ENCODE measurements around the gene SUFU. TPM values are rescaled to one million over a fixed set of nuclear protein-coding genes. Genes with fewer than 3 reads are reported as not detected.

The SUFU gene
- total and polyA plus RNA-seq, 2 of the 8 experiments (the other 6 are each of a cell fraction or from before 2014, with no cell fraction given): 7.0 to 10.8 TPM

GRCh38 chr10:102585026-102585425, 81.3 kb downstream of the SUFU start:
- Histone ChIP-seq H2AK5ac (ENCODE audit: low read depth, low read length) (no peak overlapping the region), H2BK120ac (replicated peaks; ENCODE audit: low read depth, low read length) (no peak overlapping the region), H3K18ac (ENCODE audit: extremely low read depth, low read length) (no peak overlapping the region), H3K79me2 (ENCODE audit: control insufficient read depth in 1 of 2, insufficient read depth in 2 of 2, low read length in 2 of 2) (no peaks in the 10 kb centered on the region), H4K91ac (replicated peaks; ENCODE audit: insufficient read length, low read length) (no peak overlapping the region), H2BK5ac (ENCODE audit: low read depth, low read length) (no peak overlapping the region), H2BK20ac (ENCODE audit: low read length) (no peak overlapping the region), H3K36me3 (ENCODE audit: control insufficient read depth in 2 of 4, insufficient read depth in 4 of 4, low read length in 3 of 4) (no peaks in the 10 kb centered on the region), H4K8ac (ENCODE audit: extremely low read depth, insufficient read depth, low read length) (no peak overlapping the region), H2AFZ (ENCODE audit: low read length) (no peak overlapping the region), H2BK15ac (ENCODE audit: low read length) (no peak overlapping the region), H2BK12ac (ENCODE audit: low read depth, low read length) (no peak overlapping the region), H4K5ac (ENCODE audit: insufficient read length, low read depth, low read length) (no peak overlapping the region), H3K56ac (replicated peaks; ENCODE audit: insufficient read length, low read depth, low read length) (no peak overlapping the region), H3K4me2 (ENCODE audit: insufficient read depth in 1 of 2, low read depth in 2 of 2, low read length in 2 of 2) (no peak overlapping the region), H3K9me3 (ENCODE audit: insufficient read depth in 2 of 2, low read depth in 1 of 2, low read length in 1 of 2) (no peaks in the 10 kb centered on the region), H3K27me3 (replicated peaks in 1 of 4; ENCODE audit: control insufficient read depth in 3 of 4, extremely low read depth in 1 of 4, insufficient read depth in 3 of 4, low read length in 3 of 4) (no peaks in the 10 kb centered on the region), H3K23me2 (ENCODE audit: low read depth, low read length) (no peaks in the 10 kb centered on the region; the same call in 1 of the 2 replicates), H3K4ac (replicated peaks; ENCODE audit: insufficient read length, low read depth, low read length) (no peak overlapping the region), H3K4me1 (replicated peaks in 1 of 4; ENCODE audit: control insufficient read depth in 3 of 4, insufficient read depth in 4 of 4, low read length in 3 of 4) (peaks cover 0 to 7% (median 5%) of the 10 kb centered on the region in 4 experiments; a peak in 4 of 7 replicates), H3K4me3 (ENCODE audit: extremely low read depth in 1 of 4, insufficient read depth in 2 of 4, low read depth in 3 of 4, low read length in 4 of 4) (no peak overlapping the region), H3K27ac (ENCODE audit: low read depth, low read length) (no peak overlapping the region), H3K23ac (ENCODE audit: insufficient read length) (no peak overlapping the region), H4K20me1 (replicated peaks in 1 of 2; ENCODE audit: control insufficient read depth in 1 of 2, insufficient read depth in 2 of 2, low read length in 2 of 2) (peaks cover 0 to 6% of the 10 kb centered on the region in 2 experiments), H3K14ac (ENCODE audit: insufficient read length) (no peak overlapping the region), H3K79me1 (ENCODE audit: low read depth, low read length) (no peaks in the 10 kb centered on the region), H3K9ac (replicated peaks in 1 of 4; ENCODE audit: extremely low read depth in 1 of 4, low read depth in 3 of 4, low read length in 3 of 4) (no peak overlapping the region)
- DNase-seq (ENCODE audit: low read depth in 1 of 2, low spot score in 2 of 2) (no peak), FAIRE-seq (no peak)
- POLR2A ChIA-PET (ENCODE audit: partially characterized antibody): no interaction called here
- CTCF ChIA-PET (ENCODE audit: partially characterized antibody): interaction anchor here (1.2 to 6.8 kb wide), 7 partner anchors 10 to 181 kb away, joined by 3 to 66 read pairs (median 10); partner anchors contain the start of gene SUFU
- WGBS, 2 experiments (ENCODE audit: extremely low coverage in 1 of 2, insufficient coverage in 1 of 2, insufficient read length in 1 of 2, insufficient replicate concordance in 2 of 2, low coverage in 1 of 2, low lambda C conversion rate in 2 of 2, missing lambda C conversion rate in 1 of 2): 76% methylated on average over 1 of the region's 1 CpG; no CpG with 5 or more reads in 1 of the 2 experiments
- no peak for TF ChIP-seq KDM4A (IDR thresholded peaks at IDR 0.05; ENCODE audit: low read depth, low read length, severe bottlenecking)

Measured in H1 (cell line).